Suppressor macrophage treated with lipopolysaccharide for 4 hours (primary cell): ENCODE measurements around the gene TMF1.

ENCODE experiments used
- DNase-seq: peaks from one replicate; pipeline ENCODE4 v3.0.0-alpha.2; 2020

The TMF1 gene

DNA sequence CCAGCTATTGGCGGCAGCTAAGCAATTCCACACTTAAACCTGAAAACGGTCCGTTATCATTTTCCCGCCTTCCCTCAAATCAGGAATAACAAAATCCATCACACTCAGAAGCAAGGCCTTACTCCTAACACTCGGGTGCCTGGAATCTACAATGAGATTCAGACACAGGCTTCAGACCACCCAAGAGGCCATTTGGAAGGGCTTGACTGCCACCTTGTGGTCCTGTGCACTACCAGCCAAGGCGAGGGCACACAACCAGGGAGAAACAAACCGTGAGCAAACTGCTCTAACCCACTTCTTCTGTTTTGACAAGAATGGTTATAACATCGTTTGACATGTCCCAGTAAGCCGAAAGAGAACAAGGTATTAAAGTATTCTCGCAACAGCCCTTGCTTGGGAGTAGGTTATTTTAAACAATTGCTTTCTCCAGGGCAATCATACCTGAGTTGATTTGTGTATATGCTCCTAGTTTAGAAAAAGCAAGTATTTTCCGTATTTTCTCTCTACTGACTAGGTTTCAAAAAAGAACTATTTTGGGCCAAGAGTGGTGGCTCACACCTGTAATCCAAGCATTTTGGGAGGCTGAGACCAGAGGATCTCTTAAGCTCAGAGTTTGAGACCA lies 79.7 kb downstream of the TMF1 start:
- DNase-seq, result peak; percentile 73
